T follicular helper cell (primary cell): ENCODE results near the gene KIAA0513.
"Not testable (repeated sequence)": the region's sequence is repeated elsewhere in the genome, so short reads cannot be mapped to it uniquely, and the experiment has no call there.

Experiments
- DNase-seq: peaks from one replicate; pipeline ENCODE4 v3.0.0-alpha.2; 2020; ENCODE audit warnings: low read depth

The KIAA0513 gene

GRCh38 chr16:85029408-85029784 is 1.8 kb downstream of the KIAA0513 start:
- DNase-seq, result peak; percentile 48

GRCh38 chr16:85029981-85030401 is 2.4 kb downstream of the KIAA0513 start:
- DNase-seq, result no peak

GRCh38 chr16:85031451-85031850 is 3.9 kb downstream of the KIAA0513 start:
- no peak for DNase-seq

- not testable (repeated sequence) for DNase-seq
Measured at GRCh38 chr16:85032187-85032586, 4.6 kb downstream of the KIAA0513 start.

GRCh38 chr16:85033171-85033570 is 5.6 kb downstream of the KIAA0513 start:
- no peak for DNase-seq

GRCh38 chr16:85034591-85035433 is 7.2 kb downstream of the KIAA0513 start:
- no peak for DNase-seq

- DNase-seq, result no peak
Measured at GRCh38 chr16:85036236-85037049, 8.8 kb downstream of the KIAA0513 start.

- DNase-seq, result no peak
Measured at GRCh38 chr16:85037050-85037410, 9.4 kb downstream of the KIAA0513 start.

GRCh38 chr16:85037721-85038120 is 10.1 kb downstream of the KIAA0513 start:
- no peak for DNase-seq

GRCh38 chr16:85040685-85041084 is 13.1 kb downstream of the KIAA0513 start:
- no peak for DNase-seq

- DNase-seq, result no peak
Measured at GRCh38 chr16:85041219-85042166, 13.9 kb downstream of the KIAA0513 start.

GRCh38 chr16:85042167-85042526 is 14.6 kb downstream of the KIAA0513 start:
- DNase-seq, result no peak

GRCh38 chr16:85042606-85043005 is 15.0 kb downstream of the KIAA0513 start:
- DNase-seq, result no peak

GRCh38 chr16:85045077-85045476 is 17.5 kb downstream of the KIAA0513 start:
- DNase-seq, result no peak

GRCh38 chr16:85045641-85046471 is 18.3 kb downstream of the KIAA0513 start:
- DNase-seq, result no peak

GRCh38 chr16:85046472-85046916 is 18.9 kb downstream of the KIAA0513 start:
- no peak for DNase-seq

GRCh38 chr16:85046931-85047866 is 19.6 kb downstream of the KIAA0513 start:
- DNase-seq, result no peak

- no peak for DNase-seq
Measured at GRCh38 chr16:85047867-85048455, 20.4 kb downstream of the KIAA0513 start.

GRCh38 chr16:85048921-85049562 is 21.4 kb downstream of the KIAA0513 start:
- no peak for DNase-seq
